GM12801 (cell line): Measurements from ENCODE around the gene UBE3A.

Source experiments
- TF ChIP-seq, protein P1 (sequence below): IDR thresholded peaks from one replicate; pipeline ENCODE4 v1.5.1; 2011; ENCODE audit warnings: control low read depth; ENCODE audit not compliant: insufficient read length; ENCODE audit errors: extremely low read depth

Gene UBE3A

GRCh38 chr15:25381579-25381978 is 57.2 kb downstream of the UBE3A start:
- TF ChIP-seq, protein P1, sequence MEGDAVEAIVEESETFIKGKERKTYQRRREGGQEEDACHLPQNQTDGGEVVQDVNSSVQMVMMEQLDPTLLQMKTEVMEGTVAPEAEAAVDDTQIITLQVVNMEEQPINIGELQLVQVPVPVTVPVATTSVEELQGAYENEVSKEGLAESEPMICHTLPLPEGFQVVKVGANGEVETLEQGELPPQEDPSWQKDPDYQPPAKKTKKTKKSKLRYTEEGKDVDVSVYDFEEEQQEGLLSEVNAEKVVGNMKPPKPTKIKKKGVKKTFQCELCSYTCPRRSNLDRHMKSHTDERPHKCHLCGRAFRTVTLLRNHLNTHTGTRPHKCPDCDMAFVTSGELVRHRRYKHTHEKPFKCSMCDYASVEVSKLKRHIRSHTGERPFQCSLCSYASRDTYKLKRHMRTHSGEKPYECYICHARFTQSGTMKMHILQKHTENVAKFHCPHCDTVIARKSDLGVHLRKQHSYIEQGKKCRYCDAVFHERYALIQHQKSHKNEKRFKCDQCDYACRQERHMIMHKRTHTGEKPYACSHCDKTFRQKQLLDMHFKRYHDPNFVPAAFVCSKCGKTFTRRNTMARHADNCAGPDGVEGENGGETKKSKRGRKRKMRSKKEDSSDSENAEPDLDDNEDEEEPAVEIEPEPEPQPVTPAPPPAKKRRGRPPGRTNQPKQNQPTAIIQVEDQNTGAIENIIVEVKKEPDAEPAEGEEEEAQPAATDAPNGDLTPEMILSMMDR: no peak

DNA sequence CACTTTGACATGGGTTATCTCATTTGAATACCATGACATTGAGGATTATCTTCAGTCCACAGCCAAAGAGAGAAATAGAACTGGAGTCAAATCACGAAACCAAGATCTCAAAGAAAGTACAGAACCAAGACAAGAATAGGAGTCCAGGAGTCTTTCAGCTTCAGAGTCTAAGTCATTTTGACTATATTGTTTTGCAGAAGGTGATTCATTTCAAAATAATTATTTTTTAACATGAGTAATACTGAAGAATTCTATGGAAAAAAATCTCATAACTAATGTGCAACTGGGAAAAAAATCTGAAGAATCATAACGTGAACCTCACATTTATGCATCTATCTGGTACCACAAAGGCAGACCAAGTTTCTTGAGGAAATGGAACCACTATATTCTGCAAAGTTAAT is 60.3 kb downstream of the UBE3A start:
- TF ChIP-seq, protein P1: no peak

- TF ChIP-seq, protein P1: no peak
These were observed 63.3 kb downstream of the UBE3A start for GRCh38 chr15:25375557-25375956.

GRCh38 chr15:25374143-25374542 is 64.7 kb downstream of the UBE3A start:
- TF ChIP-seq, protein P1: no peak

GRCh38 chr15:25372298-25372697 is 66.5 kb downstream of the UBE3A start:
- TF ChIP-seq, protein P1: no peak

DNA sequence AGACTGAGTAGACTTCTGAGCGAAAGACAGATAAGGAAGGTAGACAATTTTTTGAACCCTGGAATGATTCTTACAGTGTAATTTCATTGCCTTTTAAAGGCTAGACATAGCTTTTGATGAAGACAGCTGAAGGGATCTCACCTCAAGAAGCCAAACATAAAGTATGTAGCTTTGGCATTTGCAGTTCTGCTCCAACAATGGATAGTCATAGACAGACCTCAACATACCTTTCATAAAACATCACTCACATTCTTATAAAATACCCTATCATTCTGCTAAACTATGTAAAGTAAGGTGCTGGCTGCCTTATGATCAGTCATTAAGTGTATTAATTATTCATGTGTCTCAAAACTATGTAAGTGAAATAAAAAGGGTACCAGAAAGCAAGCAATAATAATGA is 70.0 kb downstream of the UBE3A start:
- TF ChIP-seq, protein P1: no peak

GRCh38 chr15:25366058-25366457 is 72.8 kb downstream of the UBE3A start:
- TF ChIP-seq, protein P1: no peak

- TF ChIP-seq, protein P1: no peak
These were observed 76.3 kb downstream of the UBE3A start for GRCh38 chr15:25362545-25362944.
